Activated naive CD8-positive, alpha-beta T cell treated with anti-CD3 and anti-CD28 coated beads for 36 hours (primary cell): ENCODE results near the gene NIN. TPM values are rescaled to one million over a fixed set of nuclear protein-coding genes. Genes with fewer than 3 reads are reported as not detected.

Source experiments
- DNase-seq: peaks from one replicate; pipeline ENCODE4 v3.0.0; 2021
- H3K27ac Mint-ChIP-seq: one replicate; pipeline ENCODE4 v1.8.0; 2022; ENCODE audit warnings: mild to moderate bottlenecking, moderate library complexity, mixed read lengths
- H3K27me3 Mint-ChIP-seq: one replicate; pipeline ENCODE4 v1.8.0; 2022; ENCODE audit warnings: mild to moderate bottlenecking, mixed read lengths
- H3K36me3 Mint-ChIP-seq: one replicate; pipeline ENCODE4 v1.8.0; 2021; ENCODE audit warnings: mild to moderate bottlenecking, mixed read lengths
- H3K4me1 Mint-ChIP-seq: one replicate; pipeline ENCODE4 v1.8.0; 2021; ENCODE audit warnings: mixed read lengths
- H3K4me3 Mint-ChIP-seq: one replicate; pipeline ENCODE4 v1.8.0; 2022; ENCODE audit warnings: mild to moderate bottlenecking, moderate library complexity, mixed read lengths
- H3K9me3 Mint-ChIP-seq: one replicate; pipeline ENCODE4 v1.8.0; 2022; ENCODE audit warnings: mixed read lengths
- total RNA-seq, 2 experiments: library from RNA; stranded (reverse); gene quantifications; one replicate each; pipeline ENCODE4 v1.2.3, GENCODE V29; 2021

Gene NIN
- total RNA-seq, 2 experiments from 2014 or later = 66.6 to 67.9 TPM

DNA sequence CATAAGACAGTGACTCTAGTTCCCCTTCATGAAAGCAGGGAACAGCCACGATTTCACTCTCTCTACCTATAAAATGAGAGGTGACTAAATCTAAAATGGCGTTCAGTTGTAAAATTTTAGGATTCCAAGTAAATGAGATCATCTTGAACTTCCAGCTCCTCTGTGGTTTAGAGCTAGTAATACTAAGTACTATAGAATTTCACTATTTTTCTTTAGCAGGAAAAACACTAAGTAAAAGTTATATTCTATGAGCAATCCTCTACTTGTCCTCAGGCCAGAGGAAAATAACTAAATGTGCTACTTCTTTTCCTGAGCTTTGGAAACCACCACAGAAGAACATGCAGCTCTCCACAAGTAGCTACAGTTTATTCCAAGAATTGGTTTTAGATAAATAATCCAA, 55.6 kb downstream of the NIN start:
- peaks cover 37% of the 10 kb centered on the region for H3K36me3 Mint-ChIP-seq

DNA sequence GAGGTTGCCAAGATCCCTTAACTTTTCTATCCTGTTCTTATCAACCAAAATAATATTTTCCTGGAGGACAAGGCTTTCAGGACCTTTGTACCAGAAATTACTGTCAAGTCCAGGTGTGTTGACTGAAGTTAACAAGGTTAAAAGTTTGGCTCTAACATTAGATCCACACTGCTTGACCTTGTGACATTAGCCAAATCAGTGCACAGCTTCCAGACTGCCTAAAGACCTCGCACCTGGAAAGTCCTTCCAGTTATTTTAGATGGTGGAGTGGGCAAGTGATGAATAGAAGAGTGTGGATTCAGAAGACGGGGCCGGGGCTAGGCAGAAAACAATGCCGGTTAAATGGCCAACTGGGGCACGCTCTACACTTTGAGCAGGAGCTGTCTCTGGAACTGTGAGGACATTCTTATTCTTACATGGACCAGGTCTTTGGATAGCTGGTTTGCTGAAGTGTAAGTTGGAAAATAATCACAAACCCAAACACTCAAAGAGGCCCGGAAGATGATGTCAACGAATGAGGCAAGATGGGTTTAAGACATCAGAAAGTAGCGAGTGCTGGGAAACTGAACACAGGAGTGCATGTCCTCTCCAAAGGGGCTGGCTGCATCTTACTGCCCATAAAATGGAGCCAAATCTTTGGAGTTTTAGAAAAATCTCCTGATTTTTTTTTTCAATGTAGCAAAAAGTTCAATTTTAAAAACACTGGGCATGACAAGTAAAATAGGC, 56.3 kb downstream of the NIN start:
- Mint-ChIP-seq H3K4me3 (no peak overlapping the region), H3K9me3 (no peaks in the 10 kb centered on the region), H3K27ac (no peak overlapping the region), H3K36me3 (peaks cover 43% of the 10 kb centered on the region), H3K27me3 (no peaks in the 10 kb centered on the region), H3K4me1 (peaks cover 24% of the 10 kb centered on the region)
- no peak for DNase-seq

More for the DNA sequence above, 55.6 kb downstream of the NIN start:
- H3K4me3 Mint-ChIP-seq = no peak overlapping the region
- no peak overlapping the region for H3K27ac Mint-ChIP-seq
- no peaks in the 10 kb centered on the region for H3K27me3 Mint-ChIP-seq
- no peak for DNase-seq
- no peaks in the 10 kb centered on the region for H3K9me3 Mint-ChIP-seq
- peaks cover 24% of the 10 kb centered on the region for H3K4me1 Mint-ChIP-seq

DNA sequence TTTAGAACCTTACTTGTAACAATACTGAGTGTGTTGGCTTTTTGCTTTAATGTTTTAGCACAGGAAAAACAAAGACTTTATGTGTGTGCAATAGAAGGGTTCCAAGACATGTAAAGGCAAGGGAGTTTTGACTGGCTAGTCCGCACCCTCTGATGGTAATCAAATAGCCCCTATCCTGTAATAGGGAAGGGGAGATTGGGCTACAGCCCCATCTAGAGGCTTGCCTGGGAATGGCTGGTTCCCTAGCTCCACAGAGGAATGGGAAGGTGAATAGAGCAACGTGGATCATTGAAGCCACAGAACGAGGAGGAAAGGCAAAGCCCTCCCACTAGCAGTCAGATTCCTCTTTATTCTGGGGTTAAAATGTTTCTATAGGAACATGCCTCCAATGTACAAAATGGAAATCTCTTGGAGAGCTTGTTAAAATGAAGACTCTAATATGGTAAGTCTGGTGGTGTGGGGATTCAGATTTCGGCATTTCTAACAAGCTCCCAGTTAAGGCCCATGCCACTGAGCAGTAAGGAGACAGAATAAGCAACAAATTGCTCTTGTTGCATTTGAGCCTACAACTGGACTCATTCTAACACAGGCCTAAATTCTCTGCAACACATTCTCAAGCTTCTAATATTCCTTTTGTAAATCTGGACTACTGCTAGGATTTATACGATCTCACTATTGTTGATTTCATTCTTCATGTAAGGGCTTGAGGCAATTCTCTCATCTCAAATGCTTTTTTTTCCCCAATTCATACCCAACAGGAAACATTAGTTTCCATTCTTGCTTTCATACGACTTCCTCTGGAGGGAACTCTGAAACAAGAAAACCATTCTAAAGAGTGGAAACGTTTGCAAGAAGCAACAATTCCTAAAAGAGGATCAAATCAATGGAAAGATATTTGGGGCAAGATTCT, 57.1 kb downstream of the NIN start:
- H3K36me3 Mint-ChIP-seq = peaks cover 45% of the 10 kb centered on the region
- no peaks in the 10 kb centered on the region for H3K9me3 Mint-ChIP-seq
- no peak overlapping the region for H3K4me3 Mint-ChIP-seq
- no peak for DNase-seq
- H3K4me1 Mint-ChIP-seq = peaks cover 23% of the 10 kb centered on the region
- no peaks in the 10 kb centered on the region for H3K27me3 Mint-ChIP-seq
- peak overlapping the region; percentile 39 for H3K27ac Mint-ChIP-seq

DNA sequence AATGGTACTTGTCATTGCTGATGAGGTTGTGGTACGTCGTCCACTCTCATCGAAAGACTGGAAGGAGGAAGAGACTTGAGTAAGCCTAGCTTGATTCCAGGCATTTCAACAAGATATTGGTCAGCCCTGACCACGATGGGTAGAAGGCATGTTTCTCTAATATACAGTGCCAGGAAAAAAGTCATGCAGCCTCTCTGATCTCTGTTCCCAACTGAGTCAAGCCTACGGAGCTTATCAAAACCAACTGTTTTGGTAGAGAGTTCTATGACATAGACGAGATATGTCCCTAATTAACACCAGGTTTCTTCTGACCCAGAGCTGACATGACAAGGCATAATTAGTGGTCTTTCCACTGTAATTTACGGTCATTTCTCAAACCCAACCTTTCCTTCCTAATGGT, 58.5 kb downstream of the NIN start:
- DNase-seq = no peak

DNA sequence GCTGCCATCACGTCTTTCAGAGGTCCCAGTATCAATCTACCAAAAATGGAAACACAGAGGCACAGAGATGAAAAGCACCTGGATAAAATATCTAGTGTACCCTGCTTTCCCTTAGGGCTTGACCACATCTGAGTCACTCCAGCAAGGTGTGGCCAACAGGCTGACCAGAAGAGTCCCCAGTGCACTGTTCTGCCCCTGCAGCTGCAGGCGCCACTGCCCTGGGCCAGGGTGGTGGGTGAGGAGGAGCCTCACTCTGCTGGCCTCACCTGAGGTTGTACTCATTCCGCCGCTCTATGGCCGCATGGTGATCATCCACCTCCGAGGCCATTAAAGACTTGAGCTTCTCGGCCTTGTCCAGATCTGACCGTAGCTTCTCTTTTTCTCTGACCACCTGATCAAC, 60.4 kb downstream of the NIN start:
- H3K27me3 Mint-ChIP-seq = no peaks in the 10 kb centered on the region
- H3K4me3 Mint-ChIP-seq = no peak overlapping the region
- no peak for DNase-seq
- H3K27ac Mint-ChIP-seq = no peak overlapping the region
- H3K9me3 Mint-ChIP-seq = no peaks in the 10 kb centered on the region
- peaks cover 22% of the 10 kb centered on the region for H3K4me1 Mint-ChIP-seq
- peaks cover 52% of the 10 kb centered on the region for H3K36me3 Mint-ChIP-seq

More for the DNA sequence above, 58.5 kb downstream of the NIN start:
- Mint-ChIP-seq H3K27ac (no peak overlapping the region), H3K36me3 (peaks cover 52% of the 10 kb centered on the region), H3K4me3 (no peak overlapping the region), H3K4me1 (peaks cover 24% of the 10 kb centered on the region), H3K27me3 (no peaks in the 10 kb centered on the region), H3K9me3 (no peaks in the 10 kb centered on the region)

DNA sequence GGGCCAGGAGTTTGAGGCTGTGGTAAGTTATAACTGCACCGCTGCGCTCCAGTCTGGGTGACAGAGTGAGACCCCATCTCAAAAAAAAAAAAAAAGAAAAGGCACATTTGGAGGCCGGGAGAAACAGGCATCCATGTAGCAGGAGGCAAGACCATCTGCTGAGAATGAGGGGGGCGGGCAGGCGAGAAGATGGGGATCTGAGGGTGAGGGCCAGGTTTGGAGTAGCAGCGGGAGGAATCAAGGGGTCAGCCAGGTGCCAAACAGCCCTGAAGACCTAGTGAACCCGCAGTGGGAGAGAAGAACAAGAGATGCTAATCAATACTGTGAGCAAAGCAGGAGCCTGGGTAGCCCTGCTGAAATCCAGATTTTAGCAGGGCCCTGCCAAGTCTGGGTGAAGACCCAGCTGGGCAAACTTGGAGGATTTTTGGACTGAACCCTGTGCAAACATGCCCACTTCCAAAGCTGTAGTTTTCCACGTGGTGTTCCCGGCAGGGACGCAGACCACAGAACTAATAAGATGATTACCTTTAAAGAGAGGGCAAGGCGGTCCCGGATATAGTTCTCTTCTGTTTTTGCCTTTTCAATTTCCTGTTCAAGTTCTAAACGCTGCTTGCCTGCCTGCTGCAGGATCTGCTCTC, 61.0 kb downstream of the NIN start:
- Mint-ChIP-seq H3K4me3 (no peak overlapping the region), H3K27me3 (no peaks in the 10 kb centered on the region), H3K36me3 (peaks cover 54% of the 10 kb centered on the region), H3K9me3 (no peaks in the 10 kb centered on the region), H3K27ac (no peak overlapping the region), H3K4me1 (peaks cover 20% of the 10 kb centered on the region)
- DNase-seq = no peak

DNA sequence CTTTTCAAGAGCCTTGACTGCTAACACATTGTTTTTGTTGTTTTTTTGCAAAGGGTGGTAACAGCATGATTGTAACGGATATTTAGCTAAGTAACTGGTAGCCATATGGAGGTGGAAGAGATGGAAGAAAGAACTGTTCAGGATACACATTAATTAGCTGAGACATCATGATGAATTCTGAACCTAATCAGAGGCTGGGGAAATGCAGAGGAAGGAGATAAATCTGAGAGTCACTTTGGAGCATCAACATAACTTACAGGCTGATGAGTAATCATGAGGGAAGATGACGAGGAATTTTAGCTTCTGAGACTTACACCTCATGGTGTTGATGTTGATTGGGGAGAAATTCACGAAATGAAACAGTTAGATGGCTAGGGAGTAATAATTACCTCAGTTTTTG, 62.3 kb downstream of the NIN start:
- Mint-ChIP-seq H3K4me1 (peaks cover 7% of the 10 kb centered on the region), H3K27me3 (no peaks in the 10 kb centered on the region), H3K9me3 (no peaks in the 10 kb centered on the region), H3K27ac (no peak overlapping the region), H3K4me3 (no peak overlapping the region), H3K36me3 (peaks cover 54% of the 10 kb centered on the region)
- DNase-seq = no peak

DNA sequence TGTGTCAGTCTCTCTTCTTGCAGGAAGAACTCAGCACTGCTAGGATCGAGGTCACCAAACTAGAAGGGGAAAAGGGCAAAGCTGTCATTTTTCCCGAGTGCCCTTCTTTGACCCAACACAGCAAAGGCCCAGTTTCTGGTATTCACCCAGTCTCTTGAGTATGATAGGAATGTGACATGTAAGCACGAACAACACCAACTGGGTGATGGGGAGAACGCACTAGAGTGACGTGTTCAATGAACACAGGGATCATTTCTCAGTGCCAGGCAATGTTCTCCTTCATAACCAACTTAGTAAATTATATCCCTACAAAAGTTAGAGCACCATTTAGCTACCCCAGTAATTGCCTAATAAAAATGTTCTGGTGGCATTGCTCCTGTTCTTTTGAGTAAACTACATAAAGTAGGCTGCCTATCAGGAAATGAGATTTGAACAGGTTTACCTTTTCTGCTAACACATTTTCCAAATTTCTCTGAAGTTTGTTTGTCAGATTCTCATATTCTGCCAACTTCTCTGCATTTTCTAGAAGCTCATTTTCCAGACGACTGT, 64.5 kb downstream of the NIN start:
- peaks cover 25% of the 10 kb centered on the region for H3K4me1 Mint-ChIP-seq
- H3K27me3 Mint-ChIP-seq = no peaks in the 10 kb centered on the region
- H3K9me3 Mint-ChIP-seq = no peaks in the 10 kb centered on the region
- DNase-seq = no peak
- H3K36me3 Mint-ChIP-seq = peaks cover 57% of the 10 kb centered on the region
- no peak overlapping the region for H3K27ac Mint-ChIP-seq
- no peak overlapping the region for H3K4me3 Mint-ChIP-seq

DNA sequence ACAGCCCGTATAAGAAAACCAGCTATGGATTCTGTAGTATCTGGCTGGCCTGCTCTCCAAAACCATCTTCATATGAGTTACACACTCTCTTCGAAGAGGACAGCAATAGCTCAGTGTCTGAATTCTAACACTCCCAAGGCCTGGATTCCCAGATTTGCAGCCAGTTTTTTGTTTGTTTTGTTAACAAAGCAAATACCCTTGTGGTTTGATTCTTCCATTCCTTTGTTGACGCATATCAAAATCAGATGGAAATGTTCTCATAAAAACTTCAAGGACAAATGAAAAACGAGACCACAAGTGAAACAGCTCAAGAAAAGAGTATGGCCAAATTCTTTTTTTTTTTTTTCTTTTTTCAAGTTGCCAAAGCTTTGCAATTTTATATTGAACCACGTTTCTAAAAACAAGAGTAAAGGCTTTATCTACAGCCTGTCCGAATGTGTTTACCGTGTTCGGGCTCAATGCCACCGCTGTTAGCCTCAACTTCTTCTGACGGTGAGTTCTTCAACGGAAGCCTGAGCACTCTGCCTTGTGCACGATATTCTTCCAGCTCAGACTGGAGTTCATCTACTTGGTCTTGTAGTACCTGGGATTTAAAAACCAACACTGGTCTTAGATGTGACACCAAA, 67.5 kb downstream of the NIN start:
- DNase-seq = no peak
- no peak overlapping the region for H3K4me3 Mint-ChIP-seq
- H3K9me3 Mint-ChIP-seq = no peaks in the 10 kb centered on the region
- H3K36me3 Mint-ChIP-seq = peaks cover 55% of the 10 kb centered on the region
- peak overlapping the region; percentile 85 for H3K27ac Mint-ChIP-seq
- H3K4me1 Mint-ChIP-seq = peaks cover 25% of the 10 kb centered on the region
- H3K27me3 Mint-ChIP-seq = no peaks in the 10 kb centered on the region

DNA sequence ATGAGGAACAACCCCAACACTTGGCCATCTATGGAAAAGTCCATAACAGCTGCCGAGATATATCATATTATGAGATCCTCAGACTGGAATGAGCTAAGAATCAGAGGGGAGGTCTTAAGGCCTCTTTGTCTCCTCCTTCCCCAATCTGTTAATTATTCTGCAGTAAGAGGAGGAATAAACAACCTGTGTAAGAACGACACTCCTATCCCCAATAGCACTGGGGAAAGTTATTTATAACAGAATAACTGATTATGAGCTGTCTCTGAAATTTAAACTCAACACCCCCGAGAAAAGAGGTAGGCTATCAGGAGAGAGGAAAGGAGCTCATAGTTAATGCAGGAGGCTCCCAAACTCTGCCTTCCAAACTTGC, 68.0 kb downstream of the NIN start:
- no peak overlapping the region for H3K4me3 Mint-ChIP-seq
- DNase-seq = no peak
- H3K36me3 Mint-ChIP-seq = peaks cover 51% of the 10 kb centered on the region
- H3K27ac Mint-ChIP-seq = peak overlapping the region; percentile 85
- no peaks in the 10 kb centered on the region for H3K9me3 Mint-ChIP-seq
- peaks cover 25% of the 10 kb centered on the region for H3K4me1 Mint-ChIP-seq
- no peaks in the 10 kb centered on the region for H3K27me3 Mint-ChIP-seq

DNA sequence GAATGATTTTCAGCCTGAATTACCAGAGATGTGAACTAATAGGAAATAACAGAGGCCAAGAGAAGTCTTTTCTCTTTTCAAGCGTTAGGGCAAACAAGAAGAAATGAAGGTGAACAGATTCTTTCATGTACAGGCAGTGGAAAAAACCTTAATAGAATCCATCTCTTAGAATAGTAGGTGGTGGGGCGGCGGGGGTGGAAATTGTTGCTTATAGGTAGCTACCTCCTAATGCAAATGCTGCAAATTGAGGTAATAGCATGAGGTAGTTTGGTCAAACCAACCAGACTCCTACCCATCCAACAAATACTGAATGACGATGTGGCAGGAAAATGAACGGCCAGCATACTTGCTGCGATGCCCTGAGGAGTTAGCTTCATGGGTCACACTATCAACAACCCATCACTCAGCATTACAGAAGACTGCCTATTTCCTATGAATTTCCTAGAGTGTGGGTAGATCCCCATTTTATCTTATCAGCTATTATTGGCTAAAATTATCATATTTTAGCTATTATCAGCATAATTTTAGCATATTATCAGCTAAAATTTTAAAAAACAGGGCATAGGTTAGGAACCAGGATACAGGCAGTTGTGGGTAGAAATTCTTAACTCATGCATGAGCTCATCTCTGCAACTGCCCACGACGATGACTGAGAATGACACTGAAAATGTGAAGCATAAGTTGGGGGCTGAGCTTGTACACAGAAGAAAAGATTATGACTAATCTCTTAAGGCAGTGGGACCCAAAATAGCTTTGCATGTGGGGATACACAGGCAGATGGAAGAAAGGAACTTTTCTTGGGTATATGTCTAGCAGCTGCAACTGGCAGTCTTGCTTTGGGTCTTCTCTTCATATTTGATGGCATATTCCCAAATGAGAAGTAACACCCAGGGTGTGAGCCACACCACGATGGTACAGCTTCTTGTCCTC, 68.7 kb downstream of the NIN start:
- H3K27ac Mint-ChIP-seq = peak overlapping the region; percentile 85
- H3K9me3 Mint-ChIP-seq = no peaks in the 10 kb centered on the region
- H3K36me3 Mint-ChIP-seq = peaks cover 51% of the 10 kb centered on the region
- no peak overlapping the region for H3K4me3 Mint-ChIP-seq
- H3K4me1 Mint-ChIP-seq = peaks cover 25% of the 10 kb centered on the region
- no peaks in the 10 kb centered on the region for H3K27me3 Mint-ChIP-seq
- peak; percentile 60 for DNase-seq

DNA sequence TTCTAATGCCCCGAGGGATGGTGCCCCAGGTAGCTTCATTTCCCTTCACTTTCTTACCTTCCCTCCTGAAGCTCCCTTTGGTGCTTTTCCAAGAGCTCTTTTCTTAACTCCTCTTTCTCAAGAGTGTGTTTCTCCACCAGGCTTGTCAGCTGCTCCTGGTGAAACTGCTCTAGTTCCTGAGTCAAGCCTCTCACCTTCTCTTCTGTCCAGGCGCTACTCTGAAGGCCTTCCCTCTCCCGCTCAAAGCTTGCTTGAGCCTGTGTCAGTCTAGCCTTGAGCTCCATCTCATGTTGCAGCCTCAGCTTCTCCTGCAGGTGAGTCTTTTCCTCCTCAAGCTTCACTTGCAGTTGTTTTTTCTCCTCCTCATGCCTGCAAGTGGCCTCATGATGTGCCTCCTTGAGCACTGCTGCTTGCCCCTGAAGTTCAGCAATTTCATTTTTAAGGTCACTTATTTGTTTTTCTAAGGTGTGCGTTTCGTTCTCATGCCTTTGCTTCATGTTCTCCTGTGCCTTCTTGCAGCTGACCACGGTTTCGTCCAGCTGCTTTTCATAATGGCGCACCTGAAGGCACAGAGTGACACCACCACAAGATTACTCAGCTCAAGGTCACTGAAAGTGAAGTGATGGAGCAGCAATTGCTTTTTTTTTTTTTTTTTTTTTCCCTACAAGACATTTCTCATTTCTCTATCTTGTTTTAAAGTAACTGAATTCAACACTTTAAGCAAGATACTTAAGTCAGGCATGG, 71.0 kb downstream of the NIN start:
- H3K9me3 Mint-ChIP-seq = no peaks in the 10 kb centered on the region
- H3K4me3 Mint-ChIP-seq = no peak overlapping the region
- DNase-seq = no peak
- H3K27me3 Mint-ChIP-seq = no peaks in the 10 kb centered on the region
- H3K27ac Mint-ChIP-seq = no peak overlapping the region
- H3K36me3 Mint-ChIP-seq = peaks cover 47% of the 10 kb centered on the region
- peaks cover 25% of the 10 kb centered on the region for H3K4me1 Mint-ChIP-seq

DNA sequence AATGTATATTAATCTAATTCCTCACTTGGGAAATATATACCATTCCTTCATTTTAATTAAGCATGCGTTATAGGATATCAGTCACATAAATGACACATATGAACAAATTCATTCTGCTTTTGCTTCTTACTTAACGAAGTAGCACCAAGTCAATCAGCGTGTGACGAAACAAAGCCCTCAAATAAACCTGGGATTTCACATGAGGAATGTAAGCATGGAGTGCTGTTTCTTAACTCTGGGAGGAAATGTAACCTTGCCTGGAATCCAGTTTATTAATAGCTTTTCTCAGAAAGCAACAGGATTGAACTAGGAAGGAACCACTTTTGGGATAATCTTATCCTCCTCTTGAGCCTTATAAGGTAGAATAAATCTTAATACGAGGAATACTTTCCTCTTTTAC, 72.0 kb downstream of the NIN start:
- no peak overlapping the region for H3K4me3 Mint-ChIP-seq
- H3K9me3 Mint-ChIP-seq = no peaks in the 10 kb centered on the region
- peaks cover 43% of the 10 kb centered on the region for H3K36me3 Mint-ChIP-seq
- H3K27me3 Mint-ChIP-seq = no peaks in the 10 kb centered on the region
- H3K4me1 Mint-ChIP-seq = peaks cover 25% of the 10 kb centered on the region
- DNase-seq = no peak
- H3K27ac Mint-ChIP-seq = no peak overlapping the region
